Upper lobe of left lung (tissue), 4 donors: ENCODE measurements around the gene KBTBD13.

Experiments used
- EP300 ChIP-seq, 4 donors: sonication (generic); formaldehyde crosslinking; IDR thresholded peaks; one replicate each; pipeline ENCODE4 v1.5.1; 2017; ENCODE audit warnings: antibody characterized with exemption in 4 of 4, control low read depth in 2 of 4
- POLR2A ChIP-seq, 4 donors: fragments of 450-650 bp; IDR thresholded peaks; one replicate each; pipeline ENCODE4 v1.5.1; 2016 to 2017; ENCODE audit warnings: antibody characterized with exemption in 4 of 4, mild to moderate bottlenecking in 2 of 4
- POLR2AphosphoS5 ChIP-seq, 2 donors: sonication (generic); formaldehyde crosslinking; IDR thresholded peaks; one replicate each; pipeline ENCODE4 v1.5.1; 2017; ENCODE audit warnings: antibody characterized with exemption in 2 of 2
- TF ChIP-seq, protein P1 (sequence below), 6 experiments: fragments of 450-650 bp in 4 of 6; fragments of 200-600 bp in 2 of 6; sonication (generic) in 2 of 6; IDR thresholded peaks; one replicate each; pipeline ENCODE4 v1.5.1; 2016 to 2019; ENCODE audit warnings: antibody characterized with exemption in 6 of 6

DNA sequence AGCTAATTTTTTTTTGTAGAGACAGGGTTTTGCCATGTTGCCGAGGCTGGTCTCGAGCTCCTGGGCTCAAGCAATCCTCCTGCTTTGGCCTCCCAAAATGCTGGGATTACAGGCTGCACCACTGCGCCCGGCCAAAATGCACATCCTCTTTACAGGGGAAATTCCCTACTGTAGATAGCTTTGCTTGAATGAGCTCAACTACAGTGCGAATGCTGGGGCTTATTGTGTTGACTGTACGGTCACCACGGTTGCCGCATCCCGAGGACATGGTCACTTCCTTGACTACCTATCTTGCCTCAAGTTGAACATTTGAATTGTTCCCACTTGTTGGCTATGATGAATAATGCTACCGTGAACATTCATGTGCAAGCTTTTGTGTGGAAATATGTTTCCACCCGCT lies 41.8 kb upstream of the KBTBD13 start:
- no peak for TF ChIP-seq POLR2A (IDR thresholded peaks at IDR 0.05)
- TF ChIP-seq, protein P1, sequence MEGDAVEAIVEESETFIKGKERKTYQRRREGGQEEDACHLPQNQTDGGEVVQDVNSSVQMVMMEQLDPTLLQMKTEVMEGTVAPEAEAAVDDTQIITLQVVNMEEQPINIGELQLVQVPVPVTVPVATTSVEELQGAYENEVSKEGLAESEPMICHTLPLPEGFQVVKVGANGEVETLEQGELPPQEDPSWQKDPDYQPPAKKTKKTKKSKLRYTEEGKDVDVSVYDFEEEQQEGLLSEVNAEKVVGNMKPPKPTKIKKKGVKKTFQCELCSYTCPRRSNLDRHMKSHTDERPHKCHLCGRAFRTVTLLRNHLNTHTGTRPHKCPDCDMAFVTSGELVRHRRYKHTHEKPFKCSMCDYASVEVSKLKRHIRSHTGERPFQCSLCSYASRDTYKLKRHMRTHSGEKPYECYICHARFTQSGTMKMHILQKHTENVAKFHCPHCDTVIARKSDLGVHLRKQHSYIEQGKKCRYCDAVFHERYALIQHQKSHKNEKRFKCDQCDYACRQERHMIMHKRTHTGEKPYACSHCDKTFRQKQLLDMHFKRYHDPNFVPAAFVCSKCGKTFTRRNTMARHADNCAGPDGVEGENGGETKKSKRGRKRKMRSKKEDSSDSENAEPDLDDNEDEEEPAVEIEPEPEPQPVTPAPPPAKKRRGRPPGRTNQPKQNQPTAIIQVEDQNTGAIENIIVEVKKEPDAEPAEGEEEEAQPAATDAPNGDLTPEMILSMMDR (IDR thresholded peaks at IDR 0.05) = no peak
- TF ChIP-seq POLR2AphosphoS5 (IDR thresholded peaks at IDR 0.05) = no peak
- TF ChIP-seq EP300 (IDR thresholded peaks at IDR 0.05) = no peak
